HEK293T (cell line): ENCODE measurements around the gene SATB1.

Source experiments
- CTBP1 ChIP-seq: fragments of 450-650 bp; IDR thresholded peaks from 2 replicates; pipeline ENCODE4 v1.6.1; 2016; ENCODE audit warnings: borderline replicate concordance
- ELF4 ChIP-seq: fragments of 450-650 bp; IDR thresholded peaks from 2 replicates; pipeline ENCODE4 v1.6.1; 2017; ENCODE audit warnings: antibody characterized with exemption
- FOXK2 ChIP-seq: fragments of 450-650 bp; IDR thresholded peaks from 2 replicates; pipeline ENCODE4 v1.6.1; 2016; ENCODE audit warnings: mild to moderate bottlenecking
- FOXM1 ChIP-seq: fragments of 450-650 bp; IDR thresholded peaks from 2 replicates; pipeline ENCODE4 v1.6.1; 2017; ENCODE audit warnings: mild to moderate bottlenecking, borderline replicate concordance
- PKNOX1 ChIP-seq: fragments of 450-650 bp; IDR thresholded peaks from 2 replicates; pipeline ENCODE4 v1.6.1; 2016
- SP1 ChIP-seq: fragments of 450-650 bp; IDR thresholded peaks from 2 replicates; pipeline ENCODE4 v1.6.1; 2017
- SUZ12 ChIP-seq: fragments of 450-650 bp; IDR thresholded peaks from 2 replicates; pipeline ENCODE4 v1.6.1; 2016; ENCODE audit warnings: mild to moderate bottlenecking
- TARDBP ChIP-seq: fragments of 450-650 bp; IDR thresholded peaks from 2 replicates; pipeline ENCODE4 v1.6.1; 2016

- TF ChIP-seq SP1, result no peak
- TF ChIP-seq TARDBP, result no peak
- no peak for TF ChIP-seq FOXM1
- TF ChIP-seq CTBP1, result no peak
- no peak for TF ChIP-seq PKNOX1
- TF ChIP-seq SUZ12, result no peak
- no peak for TF ChIP-seq FOXK2
- TF ChIP-seq ELF4, result no peak
Observed at GRCh38 chr3:18434711-18435110, 9.6 kb upstream of the SATB1 start.
